SK-N-MC (cell line): ENCODE results near the gene ZNF831.

Experiments
- DNase-seq: peaks from one replicate; pipeline ENCODE4 v3.0.0-alpha.2; 2011; ENCODE audit warnings: low read depth, low spot score
- H3K27ac ChIP-seq: fragments of 200-600 bp; sonication (generic); 2 replicates; pipeline ENCODE4 v1.5.1; 2016; ENCODE audit warnings: mixed run types
- H3K36me3 ChIP-seq: fragments of 200-600 bp; sonication (generic); 2 replicates; pipeline ENCODE4 v1.6.1; 2017; ENCODE audit warnings: antibody characterized with exemption, low read length, mixed read lengths; ENCODE audit not compliant: insufficient read depth
- H3K4me3 ChIP-seq: fragments of 200-600 bp; sonication (generic); 2 replicates; pipeline ENCODE4 v1.5.1; 2016
- H3K9ac ChIP-seq: fragments of 200-600 bp; sonication (generic); 2 replicates; pipeline ENCODE4 v1.8.0; 2017; ENCODE audit warnings: mixed run types, mixed read lengths; ENCODE audit not compliant: insufficient read length
- H3K9me3 ChIP-seq: fragments of 200-600 bp; sonication (generic); 2 replicates; pipeline ENCODE4 v1.6.1; 2017; ENCODE audit warnings: low read depth, mild to moderate bottlenecking, antibody characterized with exemption, low read length, moderate library complexity, mixed read lengths
- EZH2 ChIP-seq: fragments of 200-600 bp; sonication (generic); IDR thresholded peaks from one replicate; pipeline ENCODE4 v1.6.1; 2017; ENCODE audit warnings: antibody characterized with exemption
- FOXP2 ChIP-seq: optimal IDR thresholded peaks from 2 replicates; pipeline ENCODE3; 2011; ENCODE audit warnings: mild to moderate bottlenecking, moderate library complexity; ENCODE audit not compliant: insufficient read depth; ENCODE audit errors: extremely low read length, control extremely low read depth
- POLR2AphosphoS5 ChIP-seq: IDR thresholded peaks from 2 replicates; pipeline ENCODE4 v1.6.1; 2012; ENCODE audit warnings: mild to moderate bottlenecking, low read depth, low read length, borderline replicate concordance

ZNF831 gene

DNA sequence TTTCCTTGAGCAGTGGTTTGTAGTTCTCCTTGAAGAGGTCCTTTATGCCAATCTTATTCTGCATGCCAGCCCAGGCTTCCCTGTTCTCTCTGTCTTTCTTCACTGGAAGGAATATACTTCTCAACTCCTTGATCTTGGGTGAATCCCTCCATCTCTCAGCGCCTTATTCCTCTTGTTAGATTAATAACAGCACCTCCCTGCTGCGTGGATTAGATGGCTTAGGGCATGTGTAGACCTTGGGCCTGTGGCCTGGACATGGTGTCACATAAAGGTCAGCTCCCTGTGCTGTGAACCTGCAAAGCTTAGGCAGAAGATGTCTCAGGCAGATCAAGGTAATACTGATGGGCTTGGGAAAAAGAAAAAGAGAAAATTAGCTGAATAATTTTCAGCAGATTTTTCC, 18.3 kb downstream of the ZNF831 start:
- H3K9me3 ChIP-seq, result no peaks in the 10 kb centered on the region
- TF ChIP-seq EZH2, result no peak
- TF ChIP-seq POLR2AphosphoS5, result no peak
- TF ChIP-seq FOXP2, result no peak
- H3K27ac ChIP-seq, result no peak overlapping the region
- H3K36me3 ChIP-seq, result no peaks in the 10 kb centered on the region
- no peak for DNase-seq
- no peak overlapping the region for H3K4me3 ChIP-seq
- H3K9ac ChIP-seq, result no peak overlapping the region

DNA sequence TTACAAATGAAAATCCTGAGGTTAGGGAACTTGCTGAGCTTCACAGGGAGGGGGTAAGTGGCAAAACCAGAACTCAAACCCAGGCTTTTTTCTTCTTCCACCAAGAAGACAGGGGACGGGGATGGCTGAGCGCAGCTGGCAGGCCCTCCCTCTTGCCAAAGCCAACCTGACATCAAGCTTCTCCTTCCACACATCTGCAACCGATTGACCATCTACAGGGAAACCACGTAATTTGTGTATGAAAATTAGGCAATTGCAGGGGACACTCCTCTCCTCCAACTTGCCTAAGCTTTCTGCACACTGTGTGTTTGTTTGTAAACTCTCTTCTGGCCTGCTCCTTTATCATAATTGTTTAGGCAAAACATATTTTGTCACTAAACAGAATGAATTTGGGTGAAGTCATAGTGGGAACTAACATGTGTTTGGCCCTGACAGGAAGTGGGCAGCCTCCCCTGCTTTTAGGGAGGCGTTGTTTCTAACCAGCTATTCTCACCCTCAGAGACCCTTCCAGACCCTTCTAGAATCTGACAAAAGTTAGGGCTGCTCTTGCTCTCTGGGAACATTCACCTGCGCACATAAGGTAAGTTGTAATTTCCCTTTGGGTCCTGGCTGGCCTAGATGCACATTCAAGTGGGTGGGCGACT, 18.9 kb downstream of the ZNF831 start:
- H3K27ac ChIP-seq, result no peak overlapping the region
- H3K9me3 ChIP-seq, result no peaks in the 10 kb centered on the region
- no peak for DNase-seq
- no peak overlapping the region for H3K4me3 ChIP-seq
- no peak overlapping the region for H3K9ac ChIP-seq
- H3K36me3 ChIP-seq, result no peaks in the 10 kb centered on the region
- no peak for TF ChIP-seq POLR2AphosphoS5
- no peak for TF ChIP-seq EZH2
- no peak for TF ChIP-seq FOXP2

DNA sequence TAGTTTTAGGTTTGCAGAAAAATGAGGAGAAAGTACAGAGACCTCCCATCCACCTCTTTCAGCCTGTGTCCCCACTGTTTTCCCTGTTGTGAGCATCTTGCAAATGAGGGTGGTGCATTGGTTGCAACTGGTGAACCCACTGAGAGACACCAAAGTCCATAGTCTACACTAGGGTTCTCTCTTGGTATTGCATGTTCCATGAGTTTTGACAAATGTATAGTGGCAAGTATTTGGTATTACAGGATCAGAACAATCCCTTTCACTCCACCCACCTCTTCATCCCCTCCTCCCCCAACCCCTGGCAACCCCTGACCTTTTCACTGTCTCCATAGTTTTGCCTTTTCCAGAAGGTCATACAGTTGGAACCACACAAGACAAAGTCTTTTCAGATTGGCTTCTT, 20.1 kb downstream of the ZNF831 start:
- Histone ChIP-seq H3K36me3 (no peaks in the 10 kb centered on the region), H3K27ac (no peak overlapping the region), H3K9me3 (no peaks in the 10 kb centered on the region), H3K4me3 (no peak overlapping the region), H3K9ac (no peak overlapping the region)
- DNase-seq, result no peak
- no peak for TF ChIP-seq FOXP2
- TF ChIP-seq POLR2AphosphoS5, result no peak
- no peak for TF ChIP-seq EZH2

DNA sequence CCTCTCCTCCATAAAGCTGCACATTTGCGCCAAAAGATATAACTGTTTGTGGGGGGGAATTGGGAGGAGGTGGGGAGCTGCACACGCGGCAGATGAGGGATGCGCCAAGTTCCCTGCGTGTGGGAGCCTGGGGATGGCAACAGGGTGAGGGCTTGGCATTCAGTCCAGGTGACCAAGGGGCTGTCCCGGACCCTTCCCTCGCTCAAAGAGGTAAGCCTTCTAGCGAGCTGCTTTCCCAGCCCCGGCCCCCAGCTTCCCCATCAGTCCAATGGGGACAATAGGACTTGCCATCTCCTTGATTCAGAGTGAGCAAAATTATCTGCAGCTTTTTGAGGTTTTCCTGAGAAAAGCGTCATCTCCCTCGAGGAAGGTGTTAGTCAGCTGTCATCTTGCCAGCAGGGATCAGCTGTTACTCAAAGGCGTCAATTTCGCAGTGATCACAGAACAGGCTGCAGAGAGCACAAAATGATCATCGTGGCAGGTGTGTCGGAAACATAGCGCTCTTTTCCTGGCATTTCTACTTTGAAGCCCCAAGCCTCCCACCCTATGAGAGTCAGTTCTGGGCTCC, 21.3 kb downstream of the ZNF831 start:
- TF ChIP-seq EZH2 (no peak), POLR2AphosphoS5 (no peak), FOXP2 (no peak)
- H3K9ac ChIP-seq, result no peak overlapping the region
- no peak for DNase-seq
- no peak overlapping the region for H3K4me3 ChIP-seq
- no peaks in the 10 kb centered on the region for H3K36me3 ChIP-seq
- H3K27ac ChIP-seq, result no peak overlapping the region
- H3K9me3 ChIP-seq, result no peaks in the 10 kb centered on the region

DNA sequence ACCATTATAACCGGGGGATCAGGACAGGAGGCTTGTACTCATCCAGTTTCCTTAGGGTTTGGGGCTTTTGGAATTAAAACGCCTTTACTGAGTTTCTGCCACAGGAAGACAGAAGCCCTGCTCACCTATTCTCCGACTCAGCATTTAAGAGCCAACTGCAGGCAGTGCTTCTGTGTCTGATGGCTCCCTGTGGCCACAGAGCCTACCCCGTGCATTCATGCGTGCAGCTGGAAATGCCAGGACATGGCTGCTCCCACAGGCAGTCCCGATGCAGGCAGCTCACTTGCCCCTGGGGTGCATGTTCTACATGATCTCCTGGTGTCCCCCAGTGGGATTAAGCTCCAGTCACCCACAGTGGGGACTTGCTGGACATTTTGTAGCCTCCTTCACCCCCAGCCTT, 22.2 kb downstream of the ZNF831 start:
- H3K27ac ChIP-seq, result no peak overlapping the region
- TF ChIP-seq FOXP2 (no peak), EZH2 (no peak), POLR2AphosphoS5 (no peak)
- H3K4me3 ChIP-seq, result no peak overlapping the region
- no peak overlapping the region for H3K9ac ChIP-seq
- no peak for DNase-seq
- H3K36me3 ChIP-seq, result no peaks in the 10 kb centered on the region
- H3K9me3 ChIP-seq, result no peaks in the 10 kb centered on the region

DNA sequence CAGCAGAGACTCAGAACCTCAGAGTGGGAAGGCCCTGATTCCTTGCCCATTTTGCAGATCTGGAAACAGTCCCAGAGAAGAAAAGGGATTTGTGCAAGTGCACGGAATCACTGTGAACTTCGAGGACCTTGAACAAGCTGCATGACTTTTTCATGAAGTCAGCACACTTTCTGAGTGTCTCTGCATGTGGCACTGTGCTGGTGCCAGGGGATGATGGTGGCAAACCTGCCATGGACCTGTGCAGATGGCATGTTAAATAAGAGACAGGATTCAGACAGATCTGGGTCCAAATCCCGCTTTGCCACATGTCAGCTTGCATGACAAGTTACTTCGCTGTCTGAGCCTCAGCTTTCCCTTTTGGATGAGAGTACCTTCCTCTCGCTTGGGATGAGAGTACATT, 26.8 kb downstream of the ZNF831 start:
- H3K27ac ChIP-seq, result no peak overlapping the region
- H3K9me3 ChIP-seq, result no peaks in the 10 kb centered on the region
- DNase-seq, result no peak
- no peak for TF ChIP-seq FOXP2
- no peak for TF ChIP-seq EZH2
- no peak for TF ChIP-seq POLR2AphosphoS5
- no peak overlapping the region for H3K4me3 ChIP-seq
- H3K9ac ChIP-seq, result no peak overlapping the region
- H3K36me3 ChIP-seq, result no peaks in the 10 kb centered on the region

DNA sequence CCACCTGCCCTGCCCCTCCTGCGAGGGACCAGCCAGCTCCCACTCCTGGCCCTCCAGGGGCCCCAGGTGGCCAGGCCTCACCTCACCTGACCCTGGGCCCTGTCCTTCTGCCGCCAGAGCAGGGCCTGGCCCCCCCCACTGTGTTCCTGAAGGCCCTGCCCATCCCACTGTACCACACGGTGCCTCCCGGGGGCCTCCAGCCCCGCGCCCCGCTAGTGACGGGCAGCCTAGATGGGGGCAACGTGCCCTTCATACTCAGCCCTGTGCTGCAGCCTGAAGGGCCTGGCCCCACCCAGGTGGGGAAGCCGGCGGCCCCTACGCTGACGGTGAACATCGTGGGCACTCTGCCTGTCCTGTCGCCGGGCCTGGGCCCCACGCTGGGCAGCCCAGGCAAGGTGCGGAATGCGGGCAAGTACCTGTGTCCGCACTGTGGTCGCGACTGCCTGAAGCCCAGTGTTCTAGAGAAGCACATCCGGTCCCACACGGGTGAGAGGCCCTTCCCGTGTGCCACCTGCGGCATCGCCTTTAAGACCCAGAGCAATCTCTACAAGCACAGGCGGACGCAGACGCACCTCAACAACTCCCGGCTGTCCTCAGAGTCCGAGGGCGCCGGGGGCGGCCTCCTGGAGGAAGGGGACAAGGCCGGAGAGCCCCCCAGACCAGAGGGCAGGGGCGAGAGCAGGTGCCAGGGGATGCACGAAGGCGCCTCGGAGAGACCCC, 27.6 kb downstream of the ZNF831 start:
- Histone ChIP-seq H3K4me3 (no peak overlapping the region), H3K36me3 (no peaks in the 10 kb centered on the region), H3K27ac (no peak overlapping the region), H3K9ac (no peak overlapping the region), H3K9me3 (no peaks in the 10 kb centered on the region)
- DNase-seq, result no peak
- TF ChIP-seq POLR2AphosphoS5 (no peak), EZH2 (no peak), FOXP2 (no peak)

DNA sequence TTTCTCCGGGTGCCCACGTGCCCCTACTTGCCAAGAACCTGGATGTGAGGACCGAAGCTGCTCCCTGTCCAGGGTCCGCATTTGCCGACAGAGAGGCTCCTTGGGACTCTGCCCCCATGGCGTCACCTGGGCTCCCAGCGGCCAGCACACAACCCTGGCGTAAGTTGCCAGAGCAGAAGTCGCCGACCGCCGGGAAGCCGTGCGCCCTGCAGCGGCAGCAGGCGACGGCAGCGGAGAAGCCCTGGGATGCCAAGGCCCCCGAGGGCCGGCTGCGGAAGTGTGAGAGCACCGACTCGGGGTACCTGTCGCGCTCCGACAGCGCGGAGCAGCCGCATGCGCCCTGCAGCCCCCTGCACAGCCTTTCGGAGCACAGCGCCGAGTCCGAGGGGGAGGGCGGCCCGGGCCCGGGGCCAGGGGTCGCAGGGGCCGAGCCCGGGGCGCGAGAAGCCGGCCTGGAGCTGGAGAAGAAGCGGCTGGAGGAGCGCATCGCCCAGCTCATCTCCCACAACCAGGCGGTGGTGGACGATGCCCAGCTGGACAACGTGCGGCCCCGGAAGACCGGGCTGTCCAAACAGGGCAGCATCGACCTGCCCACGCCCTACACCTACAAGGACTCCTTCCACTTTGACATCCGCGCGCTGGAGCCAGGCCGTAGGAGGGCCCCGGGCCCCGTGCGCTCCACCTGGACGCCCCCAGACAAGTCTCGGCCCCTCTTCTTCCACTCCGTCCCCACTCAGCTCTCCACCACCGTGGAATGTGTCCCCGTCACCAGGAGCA, 28.3 kb downstream of the ZNF831 start:
- no peak for DNase-seq
- H3K36me3 ChIP-seq, result no peaks in the 10 kb centered on the region
- no peaks in the 10 kb centered on the region for H3K9me3 ChIP-seq
- H3K27ac ChIP-seq, result no peak overlapping the region
- no peak for TF ChIP-seq EZH2
- no peak for TF ChIP-seq POLR2AphosphoS5
- no peak for TF ChIP-seq FOXP2
- no peak overlapping the region for H3K9ac ChIP-seq
- no peak overlapping the region for H3K4me3 ChIP-seq

DNA sequence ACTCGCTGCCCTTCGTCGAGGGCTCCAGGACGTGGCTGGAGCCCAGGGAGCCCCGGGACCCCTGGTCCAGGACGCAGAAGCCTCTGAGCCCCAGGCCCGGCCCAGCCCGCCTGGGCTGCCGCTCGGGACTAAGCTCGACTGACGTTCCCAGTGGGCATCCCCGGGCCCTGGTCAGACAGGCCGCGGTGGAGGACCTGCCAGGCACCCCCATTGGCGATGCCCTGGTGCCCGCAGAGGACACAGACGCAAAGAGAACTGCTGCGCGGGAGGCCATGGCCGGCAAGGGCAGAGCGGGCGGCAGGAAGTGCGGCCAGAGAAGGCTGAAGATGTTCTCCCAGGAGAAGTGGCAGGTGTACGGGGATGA, 28.9 kb downstream of the ZNF831 start:
- no peak overlapping the region for H3K4me3 ChIP-seq

More for the DNA sequence above, 28.9 kb downstream of the ZNF831 start:
- no peaks in the 10 kb centered on the region for H3K36me3 ChIP-seq
- no peak overlapping the region for H3K9ac ChIP-seq
- TF ChIP-seq POLR2AphosphoS5 (no peak), FOXP2 (no peak), EZH2 (no peak)
- DNase-seq, result no peak
- H3K9me3 ChIP-seq, result no peaks in the 10 kb centered on the region
- H3K27ac ChIP-seq, result no peak overlapping the region
